Measurements from ENCODE around the gene TBC1D7.

DNA sequence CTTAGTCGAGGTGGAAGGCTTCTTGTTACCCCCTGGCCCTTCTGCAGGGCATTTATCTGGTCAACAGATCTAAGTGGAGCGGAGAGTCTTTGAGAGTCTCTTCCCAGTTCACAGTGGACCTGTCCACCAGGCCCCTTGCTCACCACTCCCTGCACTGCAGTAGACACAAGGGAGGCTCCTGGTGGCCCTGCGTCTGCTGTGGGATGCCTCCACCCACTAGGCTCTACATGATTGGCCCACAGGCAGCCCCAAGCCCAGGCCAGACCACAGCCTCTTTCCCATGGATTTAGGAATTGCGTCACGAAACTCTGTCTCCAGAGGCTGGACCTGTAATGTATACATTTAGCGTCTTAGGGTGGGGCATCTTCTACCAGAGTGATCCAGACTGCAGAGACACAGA lies 28.4 kb downstream of the TBC1D7 start:
- no peak for TF ChIP-seq BCL11A (tag by site-specific recombination; IDR thresholded peaks at IDR 0.05; ENCODE audit: low read depth)
- TF ChIP-seq, protein P1, sequence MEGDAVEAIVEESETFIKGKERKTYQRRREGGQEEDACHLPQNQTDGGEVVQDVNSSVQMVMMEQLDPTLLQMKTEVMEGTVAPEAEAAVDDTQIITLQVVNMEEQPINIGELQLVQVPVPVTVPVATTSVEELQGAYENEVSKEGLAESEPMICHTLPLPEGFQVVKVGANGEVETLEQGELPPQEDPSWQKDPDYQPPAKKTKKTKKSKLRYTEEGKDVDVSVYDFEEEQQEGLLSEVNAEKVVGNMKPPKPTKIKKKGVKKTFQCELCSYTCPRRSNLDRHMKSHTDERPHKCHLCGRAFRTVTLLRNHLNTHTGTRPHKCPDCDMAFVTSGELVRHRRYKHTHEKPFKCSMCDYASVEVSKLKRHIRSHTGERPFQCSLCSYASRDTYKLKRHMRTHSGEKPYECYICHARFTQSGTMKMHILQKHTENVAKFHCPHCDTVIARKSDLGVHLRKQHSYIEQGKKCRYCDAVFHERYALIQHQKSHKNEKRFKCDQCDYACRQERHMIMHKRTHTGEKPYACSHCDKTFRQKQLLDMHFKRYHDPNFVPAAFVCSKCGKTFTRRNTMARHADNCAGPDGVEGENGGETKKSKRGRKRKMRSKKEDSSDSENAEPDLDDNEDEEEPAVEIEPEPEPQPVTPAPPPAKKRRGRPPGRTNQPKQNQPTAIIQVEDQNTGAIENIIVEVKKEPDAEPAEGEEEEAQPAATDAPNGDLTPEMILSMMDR (tag by site-specific recombination; IDR thresholded peaks at IDR 0.05): no peak
- TF ChIP-seq, protein P2, sequence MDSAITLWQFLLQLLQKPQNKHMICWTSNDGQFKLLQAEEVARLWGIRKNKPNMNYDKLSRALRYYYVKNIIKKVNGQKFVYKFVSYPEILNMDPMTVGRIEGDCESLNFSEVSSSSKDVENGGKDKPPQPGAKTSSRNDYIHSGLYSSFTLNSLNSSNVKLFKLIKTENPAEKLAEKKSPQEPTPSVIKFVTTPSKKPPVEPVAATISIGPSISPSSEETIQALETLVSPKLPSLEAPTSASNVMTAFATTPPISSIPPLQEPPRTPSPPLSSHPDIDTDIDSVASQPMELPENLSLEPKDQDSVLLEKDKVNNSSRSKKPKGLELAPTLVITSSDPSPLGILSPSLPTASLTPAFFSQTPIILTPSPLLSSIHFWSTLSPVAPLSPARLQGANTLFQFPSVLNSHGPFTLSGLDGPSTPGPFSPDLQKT (IDR thresholded peaks at IDR 0.05; ENCODE audit: borderline replicate concordance, low read depth, low read length): no peak

All from HEK293 (cell line).